AG20443 (cell line): ENCODE results near the gene TCP11X1.
"Not testable (repeated sequence)": the region's sequence is repeated elsewhere in the genome, so short reads cannot be mapped to it uniquely, and the experiment has no call there.

Experiments
- DNase-seq: peaks from one replicate; pipeline ENCODE4 v3.0.0; 2012; ENCODE audit warnings: low spot score, mixed read lengths

TCP11X1 gene

DNA sequence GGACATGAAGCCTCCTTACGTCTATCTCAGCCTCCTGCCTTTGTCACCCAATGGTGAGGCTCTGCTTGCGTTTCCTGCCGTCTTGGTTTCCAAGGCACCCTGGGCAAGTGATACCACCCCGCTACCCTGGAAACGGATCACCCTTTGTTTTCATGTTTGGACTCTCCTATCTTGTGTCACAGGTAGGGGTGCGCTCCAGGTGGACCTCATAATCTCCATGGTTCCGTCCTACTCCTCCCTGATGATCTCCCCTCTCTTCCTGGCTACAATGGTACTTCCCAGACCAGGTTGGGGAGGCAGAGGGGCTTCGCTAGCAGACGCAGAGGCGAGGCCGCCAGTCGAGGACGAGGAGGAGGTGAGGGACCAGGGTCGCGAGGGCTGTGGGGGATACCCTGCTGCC, at the start of gene TCP11X1:
TCP11X1 (plus strand) TSS at position 316 of the 400 bp plus-strand sequence.
- not testable (repeated sequence) for DNase-seq

DNA sequence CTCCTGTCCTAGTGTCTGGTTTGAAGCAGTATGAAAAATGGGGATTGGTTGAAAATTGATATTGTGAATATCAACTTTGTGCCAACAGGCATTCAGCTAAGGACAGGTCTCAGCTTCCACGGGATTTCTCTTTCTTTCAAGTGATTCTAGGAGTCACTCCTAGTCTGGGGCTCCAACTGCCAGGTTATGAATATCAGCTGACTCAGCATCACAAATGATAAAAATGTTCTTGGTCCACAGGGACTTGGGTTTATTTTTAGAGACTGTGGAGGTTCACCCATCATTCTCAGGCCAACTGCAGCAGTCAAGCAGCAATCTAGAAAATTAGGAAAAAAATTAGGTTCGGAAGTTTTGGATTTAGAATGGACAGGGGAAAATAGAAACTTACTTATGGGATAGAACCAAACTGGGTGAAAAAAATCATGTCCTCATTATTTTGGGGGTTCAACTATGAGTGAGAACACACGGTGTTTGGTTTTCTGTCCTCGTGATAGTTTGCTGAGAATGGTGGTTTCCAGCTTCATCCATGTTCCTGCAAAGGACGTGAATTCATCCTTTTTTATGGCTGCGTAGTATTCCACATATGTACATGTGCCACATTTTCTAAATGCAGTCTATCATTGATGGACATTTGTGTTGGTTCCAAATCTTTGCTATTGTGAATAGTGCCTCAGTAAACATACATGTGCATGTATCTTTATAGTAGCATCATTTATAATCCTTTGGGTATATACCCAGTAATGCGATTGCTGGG, 29.0 kb upstream of the TCP11X1 start:
- DNase-seq: no peak

DNA sequence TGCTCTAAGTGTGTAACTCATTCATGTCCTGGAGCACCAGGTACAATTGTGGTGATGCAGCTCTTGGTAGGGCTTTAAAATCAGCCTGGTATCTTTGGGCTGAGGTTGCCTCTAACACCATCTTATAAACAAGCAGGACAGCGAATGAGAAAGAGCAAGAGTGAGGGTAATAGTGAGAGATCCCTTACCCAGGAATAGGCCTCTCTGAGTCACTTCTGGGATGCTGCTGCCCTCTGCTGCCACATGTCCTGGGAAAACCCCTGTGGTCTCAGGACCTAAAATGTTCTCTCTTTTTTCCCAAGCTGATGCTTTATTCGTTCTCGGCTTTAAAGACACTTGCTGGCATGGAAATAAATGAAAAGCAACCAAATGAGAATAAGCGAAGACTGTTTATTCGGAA, 7.2 kb upstream of the TCP11X1 start:
- not testable (repeated sequence) for DNase-seq

DNA sequence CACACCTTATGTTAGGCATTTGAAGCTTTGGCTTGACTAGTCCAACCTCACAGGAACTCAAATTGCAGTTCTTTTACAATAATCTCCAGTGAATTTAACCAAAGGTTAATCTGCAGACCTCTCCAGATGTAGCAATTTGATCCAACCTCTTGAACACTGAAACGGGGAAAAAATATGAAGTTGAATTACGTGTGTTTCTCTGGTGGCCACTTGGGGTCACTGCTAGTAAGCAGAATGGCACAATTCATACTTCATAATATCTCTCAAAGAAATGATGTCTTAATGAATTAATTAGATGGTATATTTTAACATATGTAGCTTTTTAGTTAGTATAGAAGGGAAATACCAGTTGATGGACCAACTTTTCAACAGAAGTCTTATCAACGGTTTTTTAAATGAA, 1.4 kb downstream of the TCP11X1 start:
- DNase-seq: not testable (repeated sequence)

DNA sequence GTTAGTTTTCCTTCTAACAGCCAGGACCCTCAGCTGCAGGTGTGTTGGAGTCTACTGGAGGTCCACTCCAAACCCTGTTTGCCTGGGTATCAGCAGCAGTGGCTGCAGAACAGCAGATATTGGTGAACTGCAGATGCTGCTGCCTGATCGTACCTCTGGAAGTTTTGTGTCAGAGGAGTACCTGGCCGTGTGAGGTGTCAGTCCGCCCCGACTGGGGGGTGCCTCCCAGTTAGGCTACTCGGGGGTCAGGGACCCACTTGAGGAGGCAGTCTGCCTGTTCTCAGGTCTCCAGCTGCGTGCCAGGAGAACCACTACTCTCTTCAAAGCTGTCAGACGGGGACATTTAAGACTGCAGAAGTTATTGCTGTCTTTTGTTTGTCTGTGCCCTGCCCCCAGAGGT, 20.6 kb downstream of the TCP11X1 start:
- not testable (repeated sequence) for DNase-seq

DNA sequence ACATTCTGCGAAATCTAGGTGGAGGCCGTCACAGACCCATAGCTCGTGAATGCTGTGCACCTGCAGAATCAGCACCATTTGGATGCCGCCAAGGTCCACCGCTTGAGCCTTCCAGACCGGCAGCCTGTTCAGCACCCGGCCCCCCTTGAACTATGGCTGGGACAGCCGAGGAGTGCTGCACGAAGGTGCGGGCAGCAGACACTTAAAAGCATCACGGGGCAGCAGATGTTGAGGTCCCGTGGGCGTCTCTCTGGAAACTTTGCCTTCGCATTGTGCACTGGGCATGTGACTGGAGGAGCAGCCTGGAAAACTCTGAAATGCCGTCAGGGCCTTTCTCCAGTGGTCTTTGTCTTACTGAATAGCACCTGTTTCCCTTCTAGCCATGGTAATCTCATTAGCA, 25.2 kb downstream of the TCP11X1 start:
- DNase-seq: not testable (repeated sequence)

DNA sequence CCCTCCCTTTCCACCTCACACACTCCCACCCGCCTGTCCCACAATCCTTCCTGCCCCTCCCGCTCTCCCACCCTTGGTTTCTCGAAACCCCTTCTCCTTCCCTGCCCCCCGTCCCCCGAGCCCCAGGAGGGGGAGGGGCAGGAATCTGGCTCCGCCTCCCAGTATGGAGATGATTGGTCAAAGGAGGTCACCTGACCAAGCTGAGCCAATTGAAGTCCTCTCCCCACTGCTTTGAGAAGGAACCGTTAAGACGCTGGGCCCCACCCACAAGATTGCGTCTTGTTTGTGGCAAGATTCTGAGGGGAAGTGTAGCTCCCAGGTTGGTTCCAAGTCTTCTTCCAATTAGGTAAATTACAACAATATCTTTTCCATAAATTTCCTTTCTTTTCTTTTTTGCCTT, 31.8 kb downstream of the TCP11X1 start, which contains the start of gene NXF2:
NXF2 (plus strand) TSS at position 275 of the 400 bp plus-strand sequence. CDS start 59,912 bp downstream, outside the sequence.
- not testable (repeated sequence) for DNase-seq

DNA sequence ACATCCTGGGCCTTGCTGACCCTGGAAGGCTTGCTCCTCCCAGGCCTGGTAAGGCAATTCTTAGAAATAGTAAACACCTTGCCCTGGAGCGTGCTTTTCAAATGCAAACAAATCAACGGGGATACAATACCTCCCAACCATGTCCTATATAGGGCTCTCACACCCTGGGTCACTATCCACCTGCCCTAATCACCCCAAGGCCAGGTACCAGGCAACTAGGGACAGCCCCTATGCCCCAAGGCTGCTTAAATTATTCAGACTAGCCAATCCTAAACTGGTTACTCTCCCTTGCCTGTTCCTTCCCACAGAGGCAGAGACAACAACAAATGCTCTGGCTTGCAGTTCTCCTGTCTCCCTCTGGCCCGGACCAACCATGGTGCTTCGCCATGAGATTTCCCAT, 57.1 kb downstream of the TCP11X1 start:
- not testable (repeated sequence) for DNase-seq
